Liver (tissue), 9 donors: ENCODE data around the gene ABTB2. TPM values are rescaled to one million over a fixed set of nuclear protein-coding genes. Genes with fewer than 3 reads are reported as not detected.

ENCODE experiments used
- DNase-seq: peaks from one replicate; pipeline ENCODE4 v3.0.0-alpha.2; 2017; ENCODE audit warnings: low spot score
- H3K27ac ChIP-seq, 2 donors: one replicate each; pipeline ENCODE4 v1.7.0; 2013; ENCODE audit warnings: inconsistent platforms in 2 of 2, low read length in 2 of 2, control low read depth in 1 of 2, low read depth in 1 of 2, mild to moderate bottlenecking in 1 of 2
- H3K27me3 ChIP-seq, 4 donors: one replicate each; pipeline versions ENCODE4 v1.6.1 to v1.7.0; 2013; ENCODE audit warnings: low read length in 3 of 4, inconsistent platforms in 1 of 4, mild to moderate bottlenecking in 1 of 4, moderate library complexity in 1 of 4; ENCODE audit not compliant: control insufficient read depth in 4 of 4, insufficient read depth in 4 of 4
- H3K36me3 ChIP-seq, 4 donors: one replicate each; pipeline versions ENCODE4 v1.6.1 to v1.7.0; 2013; ENCODE audit warnings: low read length in 3 of 4, mild to moderate bottlenecking in 3 of 4, low read depth in 1 of 4, moderate library complexity in 1 of 4; ENCODE audit not compliant: control insufficient read depth in 4 of 4, insufficient read depth in 3 of 4
- H3K4me1 ChIP-seq, 4 donors: one replicate each; pipeline versions ENCODE4 v1.6.1 to v1.7.0; 2013; ENCODE audit warnings: low read length in 3 of 4, mild to moderate bottlenecking in 3 of 4, moderate library complexity in 1 of 4; ENCODE audit not compliant: control insufficient read depth in 4 of 4, insufficient read depth in 4 of 4
- H3K4me3 ChIP-seq, 3 donors: one replicate each; pipeline versions ENCODE4 v1.6.1 to v1.7.0; 2013; ENCODE audit warnings: low read length in 3 of 3, control low read depth in 1 of 3, low read depth in 1 of 3, mild to moderate bottlenecking in 1 of 3
- H3K9ac ChIP-seq, 2 donors: one replicate each; pipeline ENCODE4 v1.7.0; 2013; ENCODE audit warnings: low read length in 2 of 2, mild to moderate bottlenecking in 2 of 2, moderate library complexity in 2 of 2, control low read depth in 1 of 2, low read depth in 1 of 2
- H3K9me3 ChIP-seq, 4 donors: one replicate each; pipeline versions ENCODE4 v1.6.1 to v1.7.0; 2013; ENCODE audit warnings: low read length in 3 of 4; ENCODE audit not compliant: control insufficient read depth in 4 of 4
- FOXA1 ChIP-seq: IDR thresholded peaks from 2 replicates; pipeline ENCODE4 v1.6.1; 2016; ENCODE audit warnings: antibody characterized with exemption
- FOXA2 ChIP-seq: IDR thresholded peaks from 2 replicates; pipeline ENCODE4 v1.6.1; 2016; ENCODE audit warnings: antibody characterized with exemption
- GABPA ChIP-seq, 2 donors: IDR thresholded peaks in 1 of 2; conservative IDR thresholded peaks in 1 of 2; 2 replicates each; pipeline ENCODE4 v1.6.1; 2016; ENCODE audit warnings: antibody characterized with exemption in 2 of 2, mild to moderate bottlenecking in 1 of 2, moderate library complexity in 1 of 2
- HNF4A ChIP-seq, 2 donors: conservative IDR thresholded peaks; 2 replicates each; pipeline ENCODE4 v1.6.1; 2016; ENCODE audit warnings: antibody characterized with exemption in 2 of 2, mild to moderate bottlenecking in 2 of 2
- HNF4G ChIP-seq: IDR thresholded peaks from 2 replicates; pipeline ENCODE4 v1.6.1; 2016; ENCODE audit warnings: antibody characterized with exemption
- JUND ChIP-seq, 2 donors: IDR thresholded peaks; 2 replicates each; pipeline ENCODE4 v1.6.1; 2016; ENCODE audit warnings: antibody characterized with exemption in 2 of 2
- NR2F2 ChIP-seq: IDR thresholded peaks from 2 replicates; pipeline ENCODE4 v1.6.1; 2016; ENCODE audit warnings: antibody characterized with exemption
- RAD21 ChIP-seq, 2 donors: IDR thresholded peaks; 2 replicates each; pipeline ENCODE4 v1.6.1; 2016; ENCODE audit warnings: antibody characterized with exemption in 2 of 2, mild to moderate bottlenecking in 2 of 2
- RXRA ChIP-seq, 2 donors: IDR thresholded peaks; 2 replicates each; pipeline ENCODE4 v1.6.1; 2017 to 2018; ENCODE audit warnings: antibody characterized with exemption in 2 of 2, mild to moderate bottlenecking in 1 of 2
- SP1 ChIP-seq: IDR thresholded peaks from 2 replicates; pipeline ENCODE4 v1.6.1; 2018; ENCODE audit warnings: antibody characterized with exemption, mild to moderate bottlenecking
- TAF1 ChIP-seq: conservative IDR thresholded peaks from 2 replicates; pipeline ENCODE4 v1.6.1; 2016; ENCODE audit warnings: antibody characterized with exemption, mild to moderate bottlenecking
- YY1 ChIP-seq: IDR thresholded peaks from 2 replicates; pipeline ENCODE4 v1.6.1; 2016; ENCODE audit warnings: antibody characterized with exemption, mild to moderate bottlenecking
- WGBS: extraction: QIAGEN DNeasy Blood & Tissue Kit; methylation state at CpG from one replicate; pipeline ENCODE4 v1.1.7; 2013; 5-methylcytosine and 5-hydroxymethylcytosine counted together
- polyA plus RNA-seq, 2 donors: library from polyadenylated mRNA; stranded (reverse) in 1 of 2; unstranded in 1 of 2; fragments of 200-250 nt in 1 of 2; fragments of >200 nt in 1 of 2; fragmentation: Nextera tagmentation in 1 of 2; extraction: Ambion mirVana in 1 of 2; gene quantifications; one replicate each; pipeline versions ENCODE4 v1.2.1 to v1.2.3, GENCODE V29; 2013 to 2015
- total RNA-seq, 2 donors: library from RNA; depleted of rRNA; stranded (reverse); fragments of >200 nt; gene quantifications; one replicate each; pipeline ENCODE4 v1.2.3, GENCODE V29; 2014
- TF ChIP-seq, protein P1 (sequence below): IDR thresholded peaks from 2 replicates; pipeline ENCODE4 v1.6.1; 2016; ENCODE audit warnings: antibody characterized with exemption
- TF ChIP-seq, protein P2 (sequence below): IDR thresholded peaks from 2 replicates; pipeline ENCODE4 v1.6.1; 2016; ENCODE audit warnings: antibody characterized with exemption, mild to moderate bottlenecking
- TF ChIP-seq, protein P3 (sequence below): IDR thresholded peaks from 2 replicates; pipeline ENCODE4 v1.6.1; 2016; ENCODE audit warnings: antibody characterized with exemption
- TF ChIP-seq, protein P4 (sequence below): fragments of 150-350 bp; IDR thresholded peaks from 2 replicates; pipeline ENCODE4 v1.5.1; 2017; ENCODE audit warnings: improper control_type of control experiment, low read depth, low read length; ENCODE audit not compliant: missing input control
- donor health status: healthy.
- donor health status: healthy.
- donor health status: healthy.
- donor health status: healthy.
- donor health status: healthy.

The ABTB2 gene
- total and polyA plus RNA-seq, 4 donors: 2.4 to 8.9 (median 6.1) TPM

DNA sequence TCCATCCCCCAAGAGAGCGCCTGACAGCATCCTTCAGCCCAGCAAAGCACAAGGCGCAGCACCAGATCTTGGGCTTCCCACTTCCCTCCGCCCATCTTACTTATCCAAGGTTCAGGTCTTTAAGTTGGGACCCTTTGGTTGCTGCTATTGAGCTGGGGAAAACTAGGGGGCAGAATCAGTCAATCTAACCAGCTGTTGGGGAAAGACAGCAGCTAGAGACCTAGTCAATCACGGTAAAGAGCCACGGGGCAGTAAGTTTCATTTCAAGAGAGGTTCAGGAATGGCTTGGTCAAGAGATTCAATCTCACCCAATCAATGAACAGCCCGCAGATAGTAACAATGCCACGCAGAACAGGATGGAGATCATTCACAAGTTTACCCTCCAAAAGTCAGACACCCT is 1.7 kb downstream of the ABTB2 start:
- Histone ChIP-seq H3K4me1 (peaks cover 0 to 51% (median 37%) of the 10 kb centered on the region in 4 donors), H3K9me3 (no peaks in the 10 kb centered on the region), H3K27me3 (no peaks in the 10 kb centered on the region), H3K9ac (peak overlapping the region; percentile 10 to 39), H3K4me3 (peak overlapping the region; percentile 64 to 76 (median 65)), H3K27ac (peak overlapping the region; percentile 37 to 66), H3K36me3 (no peaks in the 10 kb centered on the region)
- TF ChIP-seq TAF1 (no peak), SP1 (no peak), HNF4A (conservative IDR thresholded peaks at IDR 0.05) (no peak), RAD21 (IDR thresholded peaks at IDR 0.05) (no peak), NR2F2 (no peak), FOXA2 (no peak), RXRA (IDR thresholded peaks at IDR 0.05) (no peak), YY1 (no peak), FOXA1 (no peak), GABPA (IDR thresholded peaks at IDR 0.05 in 1 of 2, conservative IDR thresholded peaks at IDR 0.05 in 1 of 2) (no peak), HNF4G (no peak), JUND (IDR thresholded peaks at IDR 0.05) (no peak)
- TF ChIP-seq, protein P1, sequence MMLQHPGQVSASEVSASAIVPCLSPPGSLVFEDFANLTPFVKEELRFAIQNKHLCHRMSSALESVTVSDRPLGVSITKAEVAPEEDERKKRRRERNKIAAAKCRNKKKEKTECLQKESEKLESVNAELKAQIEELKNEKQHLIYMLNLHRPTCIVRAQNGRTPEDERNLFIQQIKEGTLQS: no peak
- TF ChIP-seq, protein P2, sequence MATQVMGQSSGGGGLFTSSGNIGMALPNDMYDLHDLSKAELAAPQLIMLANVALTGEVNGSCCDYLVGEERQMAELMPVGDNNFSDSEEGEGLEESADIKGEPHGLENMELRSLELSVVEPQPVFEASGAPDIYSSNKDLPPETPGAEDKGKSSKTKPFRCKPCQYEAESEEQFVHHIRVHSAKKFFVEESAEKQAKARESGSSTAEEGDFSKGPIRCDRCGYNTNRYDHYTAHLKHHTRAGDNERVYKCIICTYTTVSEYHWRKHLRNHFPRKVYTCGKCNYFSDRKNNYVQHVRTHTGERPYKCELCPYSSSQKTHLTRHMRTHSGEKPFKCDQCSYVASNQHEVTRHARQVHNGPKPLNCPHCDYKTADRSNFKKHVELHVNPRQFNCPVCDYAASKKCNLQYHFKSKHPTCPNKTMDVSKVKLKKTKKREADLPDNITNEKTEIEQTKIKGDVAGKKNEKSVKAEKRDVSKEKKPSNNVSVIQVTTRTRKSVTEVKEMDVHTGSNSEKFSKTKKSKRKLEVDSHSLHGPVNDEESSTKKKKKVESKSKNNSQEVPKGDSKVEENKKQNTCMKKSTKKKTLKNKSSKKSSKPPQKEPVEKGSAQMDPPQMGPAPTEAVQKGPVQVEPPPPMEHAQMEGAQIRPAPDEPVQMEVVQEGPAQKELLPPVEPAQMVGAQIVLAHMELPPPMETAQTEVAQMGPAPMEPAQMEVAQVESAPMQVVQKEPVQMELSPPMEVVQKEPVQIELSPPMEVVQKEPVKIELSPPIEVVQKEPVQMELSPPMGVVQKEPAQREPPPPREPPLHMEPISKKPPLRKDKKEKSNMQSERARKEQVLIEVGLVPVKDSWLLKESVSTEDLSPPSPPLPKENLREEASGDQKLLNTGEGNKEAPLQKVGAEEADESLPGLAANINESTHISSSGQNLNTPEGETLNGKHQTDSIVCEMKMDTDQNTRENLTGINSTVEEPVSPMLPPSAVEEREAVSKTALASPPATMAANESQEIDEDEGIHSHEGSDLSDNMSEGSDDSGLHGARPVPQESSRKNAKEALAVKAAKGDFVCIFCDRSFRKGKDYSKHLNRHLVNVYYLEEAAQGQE: no peak
- TF ChIP-seq, protein P3, sequence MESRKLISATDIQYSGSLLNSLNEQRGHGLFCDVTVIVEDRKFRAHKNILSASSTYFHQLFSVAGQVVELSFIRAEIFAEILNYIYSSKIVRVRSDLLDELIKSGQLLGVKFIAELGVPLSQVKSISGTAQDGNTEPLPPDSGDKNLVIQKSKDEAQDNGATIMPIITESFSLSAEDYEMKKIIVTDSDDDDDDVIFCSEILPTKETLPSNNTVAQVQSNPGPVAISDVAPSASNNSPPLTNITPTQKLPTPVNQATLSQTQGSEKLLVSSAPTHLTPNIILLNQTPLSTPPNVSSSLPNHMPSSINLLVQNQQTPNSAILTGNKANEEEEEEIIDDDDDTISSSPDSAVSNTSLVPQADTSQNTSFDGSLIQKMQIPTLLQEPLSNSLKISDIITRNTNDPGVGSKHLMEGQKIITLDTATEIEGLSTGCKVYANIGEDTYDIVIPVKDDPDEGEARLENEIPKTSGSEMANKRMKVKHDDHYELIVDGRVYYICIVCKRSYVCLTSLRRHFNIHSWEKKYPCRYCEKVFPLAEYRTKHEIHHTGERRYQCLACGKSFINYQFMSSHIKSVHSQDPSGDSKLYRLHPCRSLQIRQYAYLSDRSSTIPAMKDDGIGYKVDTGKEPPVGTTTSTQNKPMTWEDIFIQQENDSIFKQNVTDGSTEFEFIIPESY: no peak
- TF ChIP-seq, protein P4, sequence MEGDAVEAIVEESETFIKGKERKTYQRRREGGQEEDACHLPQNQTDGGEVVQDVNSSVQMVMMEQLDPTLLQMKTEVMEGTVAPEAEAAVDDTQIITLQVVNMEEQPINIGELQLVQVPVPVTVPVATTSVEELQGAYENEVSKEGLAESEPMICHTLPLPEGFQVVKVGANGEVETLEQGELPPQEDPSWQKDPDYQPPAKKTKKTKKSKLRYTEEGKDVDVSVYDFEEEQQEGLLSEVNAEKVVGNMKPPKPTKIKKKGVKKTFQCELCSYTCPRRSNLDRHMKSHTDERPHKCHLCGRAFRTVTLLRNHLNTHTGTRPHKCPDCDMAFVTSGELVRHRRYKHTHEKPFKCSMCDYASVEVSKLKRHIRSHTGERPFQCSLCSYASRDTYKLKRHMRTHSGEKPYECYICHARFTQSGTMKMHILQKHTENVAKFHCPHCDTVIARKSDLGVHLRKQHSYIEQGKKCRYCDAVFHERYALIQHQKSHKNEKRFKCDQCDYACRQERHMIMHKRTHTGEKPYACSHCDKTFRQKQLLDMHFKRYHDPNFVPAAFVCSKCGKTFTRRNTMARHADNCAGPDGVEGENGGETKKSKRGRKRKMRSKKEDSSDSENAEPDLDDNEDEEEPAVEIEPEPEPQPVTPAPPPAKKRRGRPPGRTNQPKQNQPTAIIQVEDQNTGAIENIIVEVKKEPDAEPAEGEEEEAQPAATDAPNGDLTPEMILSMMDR: no peak
- 42% methylated on average over 7 of the region's 7 CpGs for WGBS
- DNase-seq: no peak

DNA sequence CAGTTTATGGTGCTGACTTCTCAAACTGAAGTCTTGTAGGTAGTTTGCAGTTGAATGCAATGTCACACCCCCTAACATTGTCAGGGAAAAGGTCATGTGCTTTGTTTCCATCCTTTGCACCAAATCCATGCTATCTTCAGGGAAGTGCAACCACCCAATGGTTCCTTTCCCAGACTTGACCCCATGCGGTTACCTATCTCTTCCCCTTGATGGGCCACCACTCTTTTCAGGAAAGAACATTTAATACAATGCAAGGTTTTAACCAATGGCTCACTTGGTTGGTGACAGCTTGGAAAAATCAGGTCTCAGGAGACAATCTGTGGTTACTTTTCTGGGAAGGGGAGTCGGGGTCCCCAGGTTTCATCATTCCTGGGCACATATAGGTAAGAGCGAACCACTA is 2.1 kb downstream of the ABTB2 start:
- Histone ChIP-seq H3K4me3 (peak overlapping the region; percentile 64 to 76 (median 65)), H3K4me1 (peaks cover 0 to 51% (median 34%) of the 10 kb centered on the region in 4 donors), H3K9ac (peak overlapping the region in 1 of 2 donors; percentile 10), H3K27me3 (no peaks in the 10 kb centered on the region), H3K27ac (no peak overlapping the region), H3K36me3 (no peaks in the 10 kb centered on the region), H3K9me3 (no peaks in the 10 kb centered on the region)
- no peak for DNase-seq
- TF ChIP-seq RXRA (IDR thresholded peaks at IDR 0.05) (no peak), JUND (IDR thresholded peaks at IDR 0.05) (no peak)
- 79% methylated on average over 3 of the region's 3 CpGs for WGBS
